GM12801 (cell line): ENCODE measurements around the gene NDUFB1.

ENCODE experiments used
- CTCF ChIP-seq: IDR thresholded peaks from one replicate; pipeline ENCODE4 v1.5.1; 2011; ENCODE audit warnings: control low read depth; ENCODE audit not compliant: insufficient read length; ENCODE audit errors: extremely low read depth

Gene NDUFB1

GRCh38 chr14:92108345-92109254, 12.9 kb downstream of the NDUFB1 start:
- no peak for TF ChIP-seq CTCF

GRCh38 chr14:92106143-92106926, 15.2 kb downstream of the NDUFB1 start, which contains the start of gene ATXN3:
TSS of gene ATXN3 (minus strand) at chr14:92106582. CDS start at chr14:92106552, 30 bp downstream.
- peak; percentile 63 for TF ChIP-seq CTCF

- TF ChIP-seq CTCF, result no peak
These were observed 15.7 kb downstream of the NDUFB1 start for GRCh38 chr14:92105893-92106142.

GRCh38 chr14:92105073-92105892, 16.2 kb downstream of the NDUFB1 start:
- TF ChIP-seq CTCF, result no peak

- no peak for TF ChIP-seq CTCF
These were observed 18.0 kb downstream of the NDUFB1 start for GRCh38 chr14:92103363-92103989.

GRCh38 chr14:92099802-92100201, 21.7 kb downstream of the NDUFB1 start:
- TF ChIP-seq CTCF, result no peak
